Transverse colon (tissue), 4 donors: ENCODE measurements around the gene LMOD3. TPM values are rescaled to one million over a fixed set of nuclear protein-coding genes. Genes with fewer than 3 reads are reported as not detected.

Experiments
- DNase-seq: peaks from one replicate; pipeline ENCODE4 v3.0.0-alpha.2; 2019
- H3K27ac ChIP-seq, 4 donors: fragments of 200-600 bp; sonication (generic); 2 replicates each; pipeline ENCODE4 v1.5.1; 2016 to 2018; ENCODE audit warnings: inconsistent platforms in 4 of 4
- H3K27me3 ChIP-seq: fragments of 200-600 bp; sonication (generic); 2 replicates; pipeline ENCODE4 v1.5.1; 2017; ENCODE audit warnings: inconsistent platforms
- H3K36me3 ChIP-seq, 4 donors: fragments of 200-600 bp; sonication (generic); 2 replicates each; pipeline ENCODE4 v1.5.1; 2017 to 2019; ENCODE audit warnings: inconsistent platforms in 4 of 4
- H3K4me1 ChIP-seq, 4 donors: fragments of 200-600 bp; sonication (generic); 2 replicates each; pipeline ENCODE4 v1.5.1; 2017 to 2020; ENCODE audit warnings: inconsistent platforms in 4 of 4
- H3K4me3 ChIP-seq, 4 donors: fragments of 200-600 bp; sonication (generic); 1 replicate in 1 of 4; 2 replicates in 3 of 4; pipeline versions ENCODE4 v1.5.1 to v1.6.1; 2017 to 2019; ENCODE audit warnings: inconsistent platforms in 4 of 4
- H3K9me3 ChIP-seq, 2 donors: fragments of 200-600 bp; sonication (generic); 2 replicates each; pipeline ENCODE4 v1.5.1; 2017 to 2019; ENCODE audit warnings: inconsistent platforms in 2 of 2
- EP300 ChIP-seq: sonication (generic); formaldehyde crosslinking; IDR thresholded peaks from one replicate; pipeline ENCODE4 v1.6.1; 2017; ENCODE audit warnings: antibody characterized with exemption, low read depth
- POLR2A ChIP-seq: fragments of 450-650 bp; IDR thresholded peaks from one replicate; pipeline ENCODE4 v1.6.1; 2016; ENCODE audit warnings: antibody characterized with exemption, mild to moderate bottlenecking, moderate library complexity
- POLR2AphosphoS5 ChIP-seq, 3 donors: sonication (generic); formaldehyde crosslinking; IDR thresholded peaks; one replicate each; pipeline ENCODE4 v1.6.1; 2016; ENCODE audit warnings: antibody characterized with exemption in 3 of 3
- WGBS, 2 donors: methylation state at CpG; one replicate each; pipeline ENCODE4 v1.1.5; 2018; ENCODE audit warnings: low coverage in 1 of 2; 5-methylcytosine and 5-hydroxymethylcytosine counted together
- in situ Hi-C, 4 donors: fragments of 200-750 bp; cut with MboI; loops; one replicate each; pipeline versions ENCODE4 v1.15.0 to v1.15.1; 2017; ENCODE audit warnings: low sequenced_read_pairs in 3 of 4, low pct_ligation_motif_present in 1 of 4, low pct_unique_long_range_greater_than_20kb in 1 of 4
- intact Hi-C: fragments of 100-400 bp; cut with DNase I; formaldehyde crosslinking; loops from one replicate; pipeline ENCODE4 v1.15.1; 2023; ENCODE audit warnings: low total_unique reads
- total RNA-seq, 4 donors: library from RNA; depleted of rRNA; stranded (reverse); fragments of >200 nt; gene quantifications; one replicate each; pipeline ENCODE4 v1.1.0, GENCODE V29; 2016
- TF ChIP-seq, protein P1 (sequence below), 5 experiments: fragments of 200-600 bp in 3 of 5; fragments of 450-650 bp in 2 of 5; sonication (generic) in 3 of 5; IDR thresholded peaks; 1 replicate in 2 of 5; 2 replicates in 3 of 5; pipeline ENCODE4 v1.5.1; 2016 to 2017; ENCODE audit warnings: antibody characterized with exemption in 5 of 5, inconsistent platforms in 3 of 5, mild to moderate bottlenecking in 2 of 5, moderate library complexity in 1 of 5

LMOD3 gene
- total RNA-seq, 4 donors from 2014 or later, result 0.27 TPM; not detected in 3

DNA sequence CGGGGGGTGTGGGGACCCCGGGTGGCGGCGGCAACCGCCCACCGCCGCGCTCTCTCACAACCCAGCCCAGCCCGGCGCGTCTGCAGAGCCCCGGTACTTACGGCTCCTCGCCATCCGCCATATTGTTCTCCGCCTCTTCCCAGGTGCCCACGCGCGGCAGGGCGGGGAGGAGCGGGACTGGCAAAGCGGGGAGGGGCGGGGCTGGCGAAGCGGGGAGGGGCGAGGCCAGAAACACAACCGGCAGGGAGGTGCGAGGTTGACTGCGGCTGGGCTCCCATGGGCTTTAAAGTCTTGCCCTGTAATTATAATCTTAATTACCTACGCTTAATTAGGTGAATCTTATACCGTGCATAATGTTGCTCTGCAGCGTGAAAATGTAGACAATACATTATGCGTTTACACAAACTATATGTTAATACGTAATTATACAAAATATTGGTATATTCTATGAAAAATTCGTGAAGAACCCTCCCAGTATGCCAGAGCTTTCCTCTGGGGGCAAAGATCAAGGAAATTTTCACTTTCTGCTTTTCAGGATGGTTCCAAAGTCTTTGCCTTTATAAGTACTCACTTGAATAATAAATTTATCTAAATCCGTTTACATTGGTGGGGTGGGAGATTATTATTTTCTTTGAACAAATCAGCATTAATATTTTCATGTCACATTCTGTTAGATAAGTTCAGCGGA lies 42.0 kb downstream of the LMOD3 start, which contains the start of gene UBA3:
UBA3 (minus strand) TSS at position 133 of the 688 bp plus-strand sequence; CDS start at position 121, 12 bp downstream.
- Histone ChIP-seq H3K9me3 (no peaks in the 10 kb centered on the region), H3K27ac (peak within 1 kb of the TSS; percentile 84 to 95 (median 91)), H3K36me3 (no peaks in the 10 kb centered on the region), H3K27me3 (no peaks in the 10 kb centered on the region), H3K4me1 (peaks cover 16 to 71% (median 42%) of the 10 kb centered on the region in 4 donors), H3K4me3 (peak within 1 kb of the TSS; percentile 76 to 98 (median 88))
- TF ChIP-seq EP300 (no peak), POLR2AphosphoS5 (IDR thresholded peaks at IDR 0.05) (peak; percentile 89 to 93 (median 89)), POLR2A (peak; percentile 58)
- TF ChIP-seq, protein P1, sequence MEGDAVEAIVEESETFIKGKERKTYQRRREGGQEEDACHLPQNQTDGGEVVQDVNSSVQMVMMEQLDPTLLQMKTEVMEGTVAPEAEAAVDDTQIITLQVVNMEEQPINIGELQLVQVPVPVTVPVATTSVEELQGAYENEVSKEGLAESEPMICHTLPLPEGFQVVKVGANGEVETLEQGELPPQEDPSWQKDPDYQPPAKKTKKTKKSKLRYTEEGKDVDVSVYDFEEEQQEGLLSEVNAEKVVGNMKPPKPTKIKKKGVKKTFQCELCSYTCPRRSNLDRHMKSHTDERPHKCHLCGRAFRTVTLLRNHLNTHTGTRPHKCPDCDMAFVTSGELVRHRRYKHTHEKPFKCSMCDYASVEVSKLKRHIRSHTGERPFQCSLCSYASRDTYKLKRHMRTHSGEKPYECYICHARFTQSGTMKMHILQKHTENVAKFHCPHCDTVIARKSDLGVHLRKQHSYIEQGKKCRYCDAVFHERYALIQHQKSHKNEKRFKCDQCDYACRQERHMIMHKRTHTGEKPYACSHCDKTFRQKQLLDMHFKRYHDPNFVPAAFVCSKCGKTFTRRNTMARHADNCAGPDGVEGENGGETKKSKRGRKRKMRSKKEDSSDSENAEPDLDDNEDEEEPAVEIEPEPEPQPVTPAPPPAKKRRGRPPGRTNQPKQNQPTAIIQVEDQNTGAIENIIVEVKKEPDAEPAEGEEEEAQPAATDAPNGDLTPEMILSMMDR (IDR thresholded peaks at IDR 0.05), result no peak
- DNase-seq, result peak; percentile 95
- in situ Hi-C loops (no loop called here), intact Hi-C loops (no loop called here)
- 4 to 20% methylated on average over 5 to 18 of the region's 37 CpGs for WGBS, 2 donors

DNA sequence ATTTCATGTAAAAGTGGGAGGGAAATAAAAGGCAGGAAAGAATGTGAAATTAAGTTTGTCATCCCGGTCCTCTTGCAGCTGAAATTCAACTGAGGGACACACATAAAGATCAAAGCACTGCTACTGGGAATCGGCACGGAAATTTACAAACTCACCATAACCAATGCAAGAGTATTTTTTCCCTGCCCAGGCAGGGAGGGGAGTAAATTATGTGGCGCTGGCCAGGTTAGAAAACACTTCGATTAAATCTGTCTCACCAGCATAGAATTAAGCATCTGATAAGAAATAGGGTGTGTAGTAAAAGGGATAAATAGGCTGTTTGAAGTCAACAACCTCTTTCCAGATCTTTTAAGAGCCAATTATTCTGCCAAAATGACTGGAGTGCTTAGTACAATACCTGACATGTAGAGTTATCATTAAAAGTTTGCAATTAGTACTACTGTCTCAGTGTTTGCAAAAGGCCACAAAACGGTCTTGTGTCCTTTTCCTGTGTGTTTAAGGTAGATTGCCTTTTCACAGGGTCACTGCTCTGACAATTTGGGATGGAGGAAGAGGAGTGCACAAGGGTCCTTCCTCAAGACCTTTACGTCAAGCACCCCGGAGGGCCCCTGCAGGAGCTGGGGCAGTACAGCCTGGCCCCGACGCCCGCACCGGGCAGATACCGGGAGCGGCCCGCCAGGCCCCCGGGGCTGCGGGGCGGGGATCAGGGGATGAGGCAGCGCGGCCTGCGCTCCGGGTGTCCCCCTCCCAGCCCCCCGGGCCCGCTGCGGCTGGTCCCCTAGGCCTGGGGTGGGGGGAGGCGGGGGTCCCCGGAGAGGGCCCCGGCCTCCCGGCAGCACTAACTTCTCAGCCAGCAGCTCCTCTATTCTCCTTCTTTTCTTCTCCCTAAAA lies 42.9 kb downstream of the LMOD3 start:
- peaks cover 0 to 1% (median 0%) of the 10 kb centered on the region in 4 donors for H3K36me3 ChIP-seq
- H3K27ac ChIP-seq, result peak overlapping the region; percentile 84 to 95 (median 91)
- H3K27me3 ChIP-seq, result no peaks in the 10 kb centered on the region
- H3K4me1 ChIP-seq, result peaks cover 16 to 70% (median 40%) of the 10 kb centered on the region in 4 donors
- in situ Hi-C loops, result no loop called here
- no peak for DNase-seq
- H3K9me3 ChIP-seq, result no peaks in the 10 kb centered on the region
- WGBS, 2 donors, result 4 to 10% methylated on average over 5 to 28 of the region's 29 CpGs
- intact Hi-C loops, result no loop called here
- TF ChIP-seq, protein P1 (IDR thresholded peaks at IDR 0.05), result no peak
- TF ChIP-seq POLR2A, result no peak
- no peak for TF ChIP-seq EP300
- no peak for TF ChIP-seq POLR2AphosphoS5 (IDR thresholded peaks at IDR 0.05)
- peak overlapping the region; percentile 76 to 98 (median 88) for H3K4me3 ChIP-seq

DNA sequence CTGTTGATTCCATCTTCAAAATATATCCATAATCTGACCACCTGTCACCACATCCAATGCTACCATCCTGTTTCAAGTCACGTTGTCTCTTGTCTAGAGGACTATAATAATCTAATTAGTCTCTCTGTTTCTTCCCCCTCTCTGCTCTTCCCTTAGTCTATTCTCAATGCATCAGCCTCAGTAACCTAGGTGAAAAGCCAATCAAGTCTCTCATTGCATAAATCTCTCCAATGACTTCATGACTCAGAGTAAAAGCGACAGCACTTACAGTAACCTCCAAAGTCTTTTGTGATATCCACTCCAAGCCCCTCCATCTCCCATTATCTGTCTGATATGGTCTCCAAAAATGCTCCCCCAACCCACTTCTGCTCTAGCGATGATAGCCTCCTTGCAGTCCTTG lies 49.5 kb downstream of the LMOD3 start:
- 93 to 95% methylated on average over 3 of the region's 3 CpGs for WGBS, 2 donors
- Histone ChIP-seq H3K27me3 (no peaks in the 10 kb centered on the region), H3K4me1 (peaks cover 0 to 11% (median 5%) of the 10 kb centered on the region in 4 donors), H3K9me3 (no peaks in the 10 kb centered on the region), H3K4me3 (no peak overlapping the region), H3K27ac (no peak overlapping the region), H3K36me3 (peaks cover 0 to 13% (median 6%) of the 10 kb centered on the region in 4 donors)
- no peak for TF ChIP-seq POLR2AphosphoS5 (IDR thresholded peaks at IDR 0.05)
- TF ChIP-seq, protein P1 (IDR thresholded peaks at IDR 0.05), result no peak
- no peak for TF ChIP-seq EP300
- no peak for TF ChIP-seq POLR2A
- in situ Hi-C loops (no loop called here), intact Hi-C loops (no loop called here)
- DNase-seq, result no peak

DNA sequence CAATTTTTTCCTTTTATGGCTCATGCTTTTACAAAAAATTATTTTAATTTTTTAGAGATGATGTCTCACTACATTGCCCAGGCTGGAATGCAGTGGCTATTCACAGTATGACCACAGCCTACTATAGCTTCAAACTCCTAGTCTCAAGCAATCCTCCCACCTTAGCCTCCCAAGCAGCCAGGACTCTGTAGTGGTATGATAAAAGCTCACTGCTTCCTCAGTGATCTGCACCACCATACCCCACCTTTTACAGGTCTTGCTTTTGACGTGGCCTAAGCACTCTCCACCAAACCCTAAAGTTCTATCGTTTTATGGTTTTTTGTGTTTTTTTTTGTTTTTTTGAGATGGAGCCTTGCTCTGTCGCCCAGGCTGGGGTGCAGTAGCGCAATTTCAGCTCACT lies 56.3 kb downstream of the LMOD3 start:
- intact Hi-C loops (no loop called here), in situ Hi-C loops (no loop called here)
- no peak overlapping the region for H3K27ac ChIP-seq
- no peaks in the 10 kb centered on the region for H3K9me3 ChIP-seq
- no peak for DNase-seq
- no peak overlapping the region for H3K4me3 ChIP-seq
- H3K4me1 ChIP-seq, result no peaks in the 10 kb centered on the region
- peaks cover 0 to 39% (median 10%) of the 10 kb centered on the region in 4 donors for H3K36me3 ChIP-seq
- no peak for TF ChIP-seq POLR2A
- no peak for TF ChIP-seq POLR2AphosphoS5 (IDR thresholded peaks at IDR 0.05)
- TF ChIP-seq, protein P1 (IDR thresholded peaks at IDR 0.05), result no peak
- TF ChIP-seq EP300, result no peak
- WGBS, 2 donors, result 65 to 80% methylated on average over 4 of the region's 4 CpGs
- no peaks in the 10 kb centered on the region for H3K27me3 ChIP-seq
